ENCODE data around the gene KIRREL3.

Gene KIRREL3

DNA sequence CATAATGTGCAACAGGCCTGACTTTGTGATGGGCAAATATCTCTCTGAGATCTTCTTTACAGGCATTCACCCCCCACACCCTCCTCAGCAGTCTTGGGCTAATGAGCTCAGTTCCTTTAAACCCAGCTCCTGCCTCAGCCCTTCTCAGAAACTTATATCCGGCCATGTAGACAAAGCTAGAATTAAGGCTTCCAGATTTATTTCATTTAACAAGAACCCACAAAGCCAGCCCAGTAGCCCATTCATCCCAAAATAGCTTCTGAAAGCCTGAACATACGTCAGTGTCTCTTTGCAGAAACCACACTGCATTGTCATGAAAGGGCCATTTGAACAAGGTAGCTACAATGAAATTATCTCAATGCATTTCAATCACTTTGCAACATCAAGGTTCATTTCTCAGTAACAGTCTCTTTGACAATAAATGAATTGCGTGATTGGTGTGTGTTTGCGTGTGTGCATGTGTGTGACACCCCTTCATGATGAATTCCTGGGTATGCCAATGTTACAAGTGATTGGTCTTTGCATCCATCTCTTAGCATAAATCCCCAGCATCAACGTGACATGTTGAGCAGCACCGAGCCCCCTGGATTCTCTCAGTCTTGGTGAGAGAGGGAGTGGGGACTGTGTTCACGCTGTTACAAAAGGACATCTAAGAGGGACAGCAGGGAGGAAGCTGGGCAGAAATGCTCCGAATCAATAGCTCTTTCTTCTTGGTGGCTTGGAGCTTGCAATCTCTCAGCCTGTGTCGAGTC is 299.6 kb downstream of the KIRREL3 start:
- no peak overlapping the region for H3K4me3 ChIP-seq (ENCODE audit: low read depth, low read length)
- TF ChIP-seq, protein P1, sequence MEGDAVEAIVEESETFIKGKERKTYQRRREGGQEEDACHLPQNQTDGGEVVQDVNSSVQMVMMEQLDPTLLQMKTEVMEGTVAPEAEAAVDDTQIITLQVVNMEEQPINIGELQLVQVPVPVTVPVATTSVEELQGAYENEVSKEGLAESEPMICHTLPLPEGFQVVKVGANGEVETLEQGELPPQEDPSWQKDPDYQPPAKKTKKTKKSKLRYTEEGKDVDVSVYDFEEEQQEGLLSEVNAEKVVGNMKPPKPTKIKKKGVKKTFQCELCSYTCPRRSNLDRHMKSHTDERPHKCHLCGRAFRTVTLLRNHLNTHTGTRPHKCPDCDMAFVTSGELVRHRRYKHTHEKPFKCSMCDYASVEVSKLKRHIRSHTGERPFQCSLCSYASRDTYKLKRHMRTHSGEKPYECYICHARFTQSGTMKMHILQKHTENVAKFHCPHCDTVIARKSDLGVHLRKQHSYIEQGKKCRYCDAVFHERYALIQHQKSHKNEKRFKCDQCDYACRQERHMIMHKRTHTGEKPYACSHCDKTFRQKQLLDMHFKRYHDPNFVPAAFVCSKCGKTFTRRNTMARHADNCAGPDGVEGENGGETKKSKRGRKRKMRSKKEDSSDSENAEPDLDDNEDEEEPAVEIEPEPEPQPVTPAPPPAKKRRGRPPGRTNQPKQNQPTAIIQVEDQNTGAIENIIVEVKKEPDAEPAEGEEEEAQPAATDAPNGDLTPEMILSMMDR (IDR thresholded peaks at IDR 0.05; ENCODE audit: low read depth, low read length), result no peak

DNA sequence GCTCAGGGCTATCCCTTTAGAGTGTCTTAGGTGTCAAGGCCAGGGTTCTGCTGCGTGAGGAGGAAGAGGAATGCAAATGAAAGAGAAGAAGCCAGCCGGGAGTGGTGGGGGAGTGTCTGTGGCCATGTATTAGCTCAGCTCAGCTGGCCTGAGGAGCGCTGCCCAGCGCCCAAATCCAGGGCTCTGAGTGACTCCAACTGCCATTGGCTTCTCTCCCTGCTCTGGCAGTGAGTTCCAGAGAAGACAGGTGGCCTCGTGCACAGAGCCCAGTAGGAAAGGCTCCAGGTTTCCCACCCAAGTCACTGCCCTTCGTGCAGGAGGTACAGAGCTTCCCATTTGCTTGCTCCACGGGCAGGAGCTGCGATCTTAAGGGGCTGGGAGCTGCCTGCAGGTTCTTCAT is 302.0 kb downstream of the KIRREL3 start:
- H3K4me3 ChIP-seq (ENCODE audit: low read depth, low read length), result no peak overlapping the region
- TF ChIP-seq, protein P1 (IDR thresholded peaks at IDR 0.05; ENCODE audit: low read depth, low read length), result no peak

DNA sequence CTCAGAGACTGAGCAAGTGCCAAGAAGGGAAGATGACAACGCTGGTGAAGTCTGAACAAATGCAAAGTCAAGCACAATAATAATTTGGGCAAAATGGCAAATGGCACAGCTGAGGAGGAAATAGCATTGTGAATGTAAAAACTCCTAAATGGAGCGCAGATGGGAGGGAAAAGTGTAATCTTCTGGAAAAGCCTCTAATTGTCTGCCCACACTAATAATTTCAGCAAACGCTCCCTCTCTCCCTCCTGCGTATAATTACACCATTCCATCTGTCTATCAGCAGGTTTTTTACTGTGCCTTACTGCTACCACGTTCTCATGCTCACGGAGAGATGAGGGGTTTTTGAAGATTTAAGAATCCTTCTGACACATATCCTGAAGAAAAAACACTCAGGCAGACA is 302.6 kb downstream of the KIRREL3 start:
- TF ChIP-seq, protein P1 (IDR thresholded peaks at IDR 0.05; ENCODE audit: low read depth, low read length), result no peak
- no peak overlapping the region for H3K4me3 ChIP-seq (ENCODE audit: low read depth, low read length)

DNA sequence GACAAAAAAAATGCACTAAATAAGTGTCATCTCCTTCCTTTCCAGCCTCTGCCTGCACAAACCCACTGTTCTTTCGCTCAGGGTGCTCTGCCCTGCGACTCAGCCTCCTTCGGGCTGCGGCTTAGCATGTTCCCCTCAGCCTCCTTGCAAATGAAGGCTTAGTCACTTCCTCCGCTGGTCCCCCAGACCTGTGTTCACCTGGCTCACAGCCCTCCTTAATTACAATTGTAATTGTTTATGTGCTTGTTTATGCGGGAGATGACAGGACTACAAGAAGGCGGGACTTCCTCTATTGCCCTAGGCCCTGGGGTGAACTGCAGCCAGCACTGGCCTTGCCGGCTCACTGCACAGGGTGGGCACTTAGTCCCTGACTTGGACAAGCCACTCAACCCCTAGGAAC is 303.6 kb downstream of the KIRREL3 start:
- H3K4me3 ChIP-seq (ENCODE audit: low read depth, low read length), result no peak overlapping the region
- TF ChIP-seq, protein P1 (IDR thresholded peaks at IDR 0.05; ENCODE audit: low read depth, low read length), result no peak

DNA sequence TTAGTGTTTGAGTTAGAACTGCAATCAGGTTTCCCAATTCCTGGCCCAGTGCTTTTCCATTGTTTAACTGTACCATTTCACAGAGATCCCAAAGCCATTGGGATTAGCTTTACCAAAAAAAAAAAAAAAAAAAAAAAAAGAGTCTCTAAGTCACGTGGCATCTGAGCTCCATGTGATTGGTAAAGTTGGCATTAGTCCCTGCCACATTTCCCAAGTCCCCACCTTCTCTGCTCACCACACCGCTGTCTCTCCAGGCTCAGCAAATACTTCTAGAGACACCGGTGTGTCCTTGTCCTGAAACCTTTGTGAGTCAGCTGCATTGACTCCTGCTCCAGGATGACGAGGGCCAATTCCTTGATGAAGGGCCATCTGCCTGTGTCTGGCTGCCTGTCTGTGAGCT is 305.3 kb downstream of the KIRREL3 start:
- H3K4me3 ChIP-seq (ENCODE audit: low read depth, low read length), result no peak overlapping the region
- TF ChIP-seq, protein P1 (IDR thresholded peaks at IDR 0.05; ENCODE audit: low read depth, low read length), result no peak

DNA sequence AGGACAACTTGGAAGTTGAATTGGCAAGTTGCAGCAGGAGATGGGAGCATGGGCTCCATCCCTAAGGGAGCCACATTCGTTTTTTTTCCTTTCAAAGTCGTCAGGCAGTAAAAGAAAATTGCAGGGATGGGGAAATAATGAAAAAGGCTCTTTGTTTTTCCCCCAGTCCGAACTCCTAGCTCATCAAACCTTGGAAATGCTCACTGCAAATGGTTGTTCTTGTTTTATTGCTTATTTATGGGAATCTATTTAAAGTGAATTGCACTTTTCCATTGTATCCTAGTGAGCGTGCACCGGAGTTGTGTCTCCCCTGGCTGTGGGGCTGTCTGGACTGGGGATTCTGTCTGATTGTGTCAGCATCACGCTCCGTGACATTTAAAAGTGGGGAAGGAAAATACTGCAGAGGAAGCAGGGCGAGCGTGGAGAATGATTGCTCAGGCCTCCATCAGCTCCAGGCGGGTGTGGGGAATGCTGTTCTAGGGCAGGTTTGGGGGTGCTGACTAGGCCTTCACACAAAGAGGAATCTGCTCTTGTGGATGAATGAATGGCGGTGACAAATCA is 306.4 kb downstream of the KIRREL3 start:
- TF ChIP-seq, protein P1 (IDR thresholded peaks at IDR 0.05; ENCODE audit: low read depth, low read length), result no peak

DNA sequence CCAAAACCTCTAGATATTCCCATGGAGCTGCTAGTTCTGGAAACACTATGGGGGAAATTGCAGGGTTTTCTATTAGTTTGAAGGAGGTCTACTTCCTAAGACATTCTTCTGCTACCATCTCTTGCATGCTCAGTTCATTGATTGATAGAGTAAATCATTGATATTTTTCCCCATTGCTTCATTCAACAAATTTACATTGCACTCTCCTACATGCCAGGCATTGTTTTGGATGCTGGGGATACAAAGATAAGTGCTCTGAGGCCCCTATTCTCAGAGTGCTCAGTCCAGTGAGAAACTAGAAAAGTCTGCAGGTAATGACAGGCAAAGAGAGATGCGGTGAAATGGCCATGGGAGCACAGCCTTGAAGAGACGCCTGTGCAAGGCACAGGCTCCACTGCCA is 313.1 kb downstream of the KIRREL3 start:
- TF ChIP-seq, protein P1 (IDR thresholded peaks at IDR 0.05; ENCODE audit: low read depth, low read length), result no peak

More for the DNA sequence above, 306.4 kb downstream of the KIRREL3 start:
- H3K4me3 ChIP-seq (ENCODE audit: low read depth, low read length), result no peak overlapping the region

More for the DNA sequence above, 313.1 kb downstream of the KIRREL3 start:
- H3K4me3 ChIP-seq (ENCODE audit: low read depth, low read length), result no peak overlapping the region

All from WI38 (cell line).